Hepatic stellate cell (primary cell): ENCODE results near the gene NPHP4.

Source experiments
- DNase-seq: peaks from one replicate; pipeline ENCODE4 v3.0.0; 2011; ENCODE audit warnings: low spot score

NPHP4 gene

DNA sequence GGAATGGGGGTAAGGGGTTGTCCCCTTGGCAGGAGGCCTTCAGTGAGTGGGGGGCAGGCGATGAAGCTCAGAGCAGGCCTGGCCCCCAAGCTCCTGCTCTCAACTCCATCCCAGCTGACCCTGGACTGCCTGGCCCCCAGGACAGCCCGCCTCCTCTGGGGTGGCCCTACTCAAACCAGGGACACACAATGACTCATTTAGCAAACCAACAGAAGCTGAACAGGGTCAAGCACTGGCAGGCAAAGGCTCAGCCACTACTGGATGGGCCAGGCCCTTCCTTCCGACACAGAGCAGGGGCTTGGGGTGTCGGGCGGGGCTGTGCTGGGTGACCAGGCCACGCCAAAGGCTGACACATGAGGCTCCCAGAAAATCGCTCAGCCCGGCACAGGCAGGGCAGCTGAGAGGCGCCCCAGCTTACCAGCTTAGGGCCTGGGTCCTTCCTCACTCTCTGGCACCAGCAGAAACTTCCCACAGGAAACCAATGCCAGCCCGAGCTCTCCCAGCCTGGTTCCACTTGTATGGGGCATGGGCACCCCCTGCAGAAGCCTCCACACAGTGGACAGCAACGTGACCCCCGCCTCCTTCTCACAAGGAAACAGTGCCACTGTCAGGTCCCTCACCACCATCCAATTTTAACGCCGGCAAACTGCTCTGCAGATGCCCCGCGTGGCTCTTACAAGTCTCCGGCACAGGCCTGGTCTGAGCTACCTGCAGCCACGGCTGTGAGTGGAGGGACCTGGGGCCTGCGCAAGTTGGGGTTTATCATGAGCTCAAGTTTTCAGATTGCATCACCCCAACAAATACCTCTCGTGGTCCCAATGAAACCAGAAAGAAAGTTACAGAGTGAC, 114.3 kb downstream of the NPHP4 start:
- DNase-seq = no peak

DNA sequence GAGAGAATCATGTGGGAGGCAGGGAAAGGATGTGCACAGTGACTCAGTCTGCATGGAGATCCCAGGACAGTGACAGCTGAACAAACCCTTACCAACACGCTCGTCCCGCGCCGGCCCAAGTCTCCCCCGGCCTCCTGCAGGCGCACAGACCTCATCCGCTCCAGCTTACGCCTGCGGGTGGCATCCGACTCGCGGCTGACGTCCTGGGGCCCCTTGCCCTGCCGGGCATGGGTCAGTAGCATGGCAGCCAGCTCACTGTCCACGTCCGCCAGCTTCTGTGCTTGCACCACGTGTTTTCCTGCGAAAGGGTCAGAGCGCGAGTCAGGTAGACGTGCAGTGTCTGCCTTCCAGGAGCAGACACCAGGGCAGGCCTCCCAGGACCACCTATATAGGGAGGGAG, 115.2 kb downstream of the NPHP4 start:
- DNase-seq = no peak

DNA sequence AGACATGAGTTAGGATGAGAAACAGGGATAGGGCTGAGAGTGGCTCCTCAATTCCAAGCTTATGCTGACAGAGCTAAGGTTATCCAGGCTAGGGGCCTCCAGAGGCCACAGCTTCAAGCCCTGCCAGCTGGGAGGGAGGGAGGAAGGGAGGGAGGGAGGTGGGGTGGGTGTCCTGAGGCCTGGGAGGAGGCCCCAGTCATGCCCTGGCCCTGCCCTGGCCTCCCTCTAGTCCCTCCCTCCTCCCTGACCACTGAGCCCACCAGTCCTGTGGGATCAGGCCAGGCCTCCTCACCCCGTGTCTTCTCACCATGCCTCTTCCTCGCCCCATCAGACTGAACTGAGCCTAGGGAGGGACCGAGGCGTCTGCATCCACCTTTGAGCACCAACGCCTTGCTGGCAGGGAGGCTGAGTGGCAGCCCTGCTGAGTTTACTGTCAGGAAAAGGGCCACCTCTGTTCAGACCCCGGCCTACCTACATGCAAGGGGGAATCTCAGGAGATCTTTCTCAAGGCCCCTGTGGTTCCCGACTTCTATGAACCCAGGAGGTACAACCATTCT, 116.1 kb downstream of the NPHP4 start:
- DNase-seq = no peak

DNA sequence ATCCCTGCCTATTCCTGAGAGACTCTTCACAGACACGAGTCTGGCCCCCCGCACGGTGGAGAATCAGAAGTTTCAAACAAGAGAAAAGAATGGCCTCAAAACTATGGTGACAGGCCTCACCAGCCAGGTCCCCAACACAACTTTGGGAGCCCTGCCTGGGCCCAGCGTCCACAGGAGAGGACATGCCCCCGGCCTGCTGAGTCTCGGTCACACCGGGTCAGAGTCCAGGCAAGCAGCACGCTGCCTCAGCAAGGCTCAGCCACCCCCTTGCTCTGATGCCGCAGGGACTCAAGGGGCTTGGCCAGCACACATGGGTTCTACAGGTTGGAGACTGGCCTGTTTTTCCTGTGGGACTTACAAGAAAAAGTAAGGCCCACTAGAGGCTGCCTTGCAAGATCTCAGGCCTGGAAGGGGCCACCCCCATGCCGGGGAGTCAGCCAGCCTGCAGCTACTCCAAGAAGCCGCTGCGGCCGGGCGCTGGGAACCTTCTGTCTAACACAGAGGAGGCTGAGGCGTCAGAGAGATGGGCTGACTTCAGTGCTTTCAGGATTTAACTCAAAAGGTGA, 116.8 kb downstream of the NPHP4 start:
- no peak for DNase-seq

DNA sequence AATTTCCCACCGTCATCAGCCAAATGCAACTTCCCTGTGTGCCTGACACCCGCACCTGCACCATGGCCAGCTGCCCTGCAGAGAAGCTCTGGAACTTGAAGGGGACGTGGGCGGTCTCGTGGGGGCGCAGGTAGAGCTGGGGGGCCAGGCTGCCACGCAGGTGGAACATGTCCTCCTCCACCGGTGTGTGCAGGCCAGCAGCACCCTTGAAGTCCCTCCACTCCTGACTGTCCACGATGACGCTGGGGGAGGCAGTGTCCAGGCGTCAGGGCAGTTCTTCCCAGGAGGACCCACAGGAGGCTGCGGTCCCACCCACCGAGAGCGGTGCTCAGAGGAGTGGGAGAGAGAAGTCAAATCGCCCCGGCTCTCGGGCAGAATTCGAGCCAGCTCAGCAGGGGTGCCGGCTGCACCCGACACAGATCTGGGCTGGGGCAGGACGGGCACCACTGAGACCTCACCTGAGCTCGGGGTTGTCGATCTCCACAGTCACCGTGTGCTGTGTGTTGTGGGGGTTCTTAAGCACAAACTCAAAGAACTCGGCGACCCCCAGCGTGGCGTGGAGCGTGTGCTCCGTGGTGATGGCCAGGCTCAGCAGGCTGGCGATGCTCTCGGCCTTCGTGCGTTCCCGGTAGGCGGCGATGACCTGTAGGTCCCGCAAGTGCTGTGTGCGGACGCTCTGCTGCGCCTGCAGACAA, 117.7 kb downstream of the NPHP4 start:
- no peak for DNase-seq

DNA sequence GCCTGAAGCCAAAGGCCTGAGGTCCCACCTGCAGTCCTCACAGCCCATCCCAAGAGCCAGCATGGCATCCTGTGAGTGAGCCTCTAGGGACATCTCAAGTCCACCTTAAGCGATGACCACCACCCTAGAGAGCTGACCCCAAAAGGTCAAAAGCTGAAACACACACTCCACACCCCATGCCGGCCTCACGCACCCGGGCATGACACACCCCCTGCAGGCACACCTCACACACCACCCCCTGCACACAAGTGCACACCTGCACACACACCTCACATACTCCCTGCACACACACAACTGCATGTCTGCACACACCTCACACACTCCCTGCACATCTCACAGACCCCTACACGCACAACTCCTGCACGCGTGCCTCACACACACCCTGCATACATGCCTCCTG, 118.7 kb downstream of the NPHP4 start:
- DNase-seq = no peak

DNA sequence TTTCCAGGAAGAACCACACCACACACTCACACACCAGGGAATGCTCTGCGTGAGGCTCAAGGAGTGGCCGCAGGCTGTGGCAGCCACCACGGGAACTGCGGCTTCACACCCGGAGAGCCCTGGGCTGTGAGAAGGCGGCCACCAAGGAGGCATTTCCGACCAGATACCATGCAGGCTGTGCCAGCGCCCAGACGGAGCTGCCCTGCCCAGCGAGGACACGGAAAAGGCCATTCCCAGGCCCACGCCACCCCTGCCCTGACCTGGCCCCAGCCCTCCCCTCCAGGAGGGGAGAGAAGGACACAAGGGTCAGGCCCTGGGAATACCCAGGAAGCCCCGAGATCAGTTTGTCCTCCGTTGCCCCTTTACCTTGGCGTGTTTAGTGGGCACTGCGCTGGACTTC, 119.3 kb downstream of the NPHP4 start:
- no peak for DNase-seq

DNA sequence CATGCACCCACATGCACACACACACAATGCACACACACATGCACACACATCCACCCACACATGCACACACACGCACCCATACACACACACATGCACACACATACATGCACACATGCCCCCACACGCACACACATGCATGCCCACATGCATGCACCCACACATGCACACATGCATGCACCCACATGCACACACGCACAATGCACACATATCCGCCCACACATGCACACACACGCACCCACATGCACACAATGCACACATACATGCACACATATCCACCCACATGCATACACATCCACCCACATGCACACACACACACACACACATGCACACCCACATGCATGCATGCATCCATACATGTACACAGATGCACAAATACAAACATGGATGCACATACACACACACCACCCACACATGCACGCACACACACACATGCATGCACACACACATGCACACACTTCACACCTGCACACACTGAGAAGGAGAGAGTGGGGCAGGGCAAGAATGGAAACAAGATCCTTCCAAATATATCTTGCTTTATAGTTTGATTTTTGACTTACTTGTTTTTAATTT, 123.2 kb downstream of the NPHP4 start:
- no peak for DNase-seq

DNA sequence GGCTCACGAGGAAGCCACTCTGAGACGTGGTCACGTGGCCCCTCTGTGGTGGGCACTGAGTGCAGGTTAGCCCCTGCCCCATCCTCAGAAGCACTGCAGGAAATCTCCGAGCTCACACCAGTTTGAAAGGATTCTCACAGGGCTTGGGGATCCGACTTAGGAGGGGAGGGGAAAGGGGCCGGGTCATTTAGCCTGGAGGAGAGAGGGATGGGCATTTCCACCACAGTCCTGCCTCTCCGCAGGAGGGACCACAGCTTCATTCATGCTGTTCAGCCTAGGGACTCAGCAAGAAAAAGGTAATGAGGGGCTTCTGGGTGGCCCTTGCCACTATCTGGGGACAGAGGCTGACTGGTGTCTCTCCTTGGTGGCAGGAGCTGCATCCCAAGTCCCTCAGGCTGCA, 126.5 kb downstream of the NPHP4 start:
- no peak for DNase-seq

DNA sequence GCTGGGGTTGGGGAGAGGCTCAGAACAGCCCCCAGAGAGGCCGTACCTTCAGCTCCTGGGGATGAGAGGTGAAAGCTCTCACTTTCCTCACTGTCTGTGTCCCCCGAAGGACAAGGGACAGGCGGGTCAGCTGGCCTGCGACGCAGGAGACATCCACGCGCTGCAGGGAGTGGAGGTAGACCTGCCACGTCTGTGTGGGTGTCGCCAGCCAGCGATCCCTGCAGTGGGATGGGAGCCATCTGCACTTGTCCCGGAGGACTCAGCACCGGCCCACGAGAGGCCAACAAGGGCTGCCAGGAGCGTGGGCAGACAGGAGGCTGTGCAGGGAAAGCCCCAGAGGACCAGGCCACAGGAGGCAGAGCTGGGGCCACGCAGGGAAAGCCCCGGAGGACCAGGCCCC, 127.2 kb downstream of the NPHP4 start:
- DNase-seq = no peak

DNA sequence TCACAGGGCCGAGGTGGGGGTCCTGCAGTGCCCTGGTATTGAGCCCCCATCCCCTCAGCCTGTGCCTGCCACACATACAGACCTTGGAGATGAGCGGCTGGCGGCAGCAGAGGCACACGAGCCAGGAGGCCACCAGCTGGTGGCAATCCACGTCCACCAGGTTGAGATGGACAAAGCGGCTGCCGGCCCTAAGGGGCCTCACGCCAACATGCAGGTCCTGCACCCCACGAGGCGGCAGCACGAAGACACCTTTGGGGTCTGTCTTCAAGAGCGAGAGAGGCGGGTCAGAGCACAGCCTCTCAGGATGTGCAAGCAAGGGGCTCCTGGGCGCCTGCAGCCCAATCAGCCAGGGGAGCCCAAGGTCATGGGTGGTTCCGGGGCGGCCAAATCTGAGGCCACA, 128.0 kb downstream of the NPHP4 start:
- DNase-seq = no peak

DNA sequence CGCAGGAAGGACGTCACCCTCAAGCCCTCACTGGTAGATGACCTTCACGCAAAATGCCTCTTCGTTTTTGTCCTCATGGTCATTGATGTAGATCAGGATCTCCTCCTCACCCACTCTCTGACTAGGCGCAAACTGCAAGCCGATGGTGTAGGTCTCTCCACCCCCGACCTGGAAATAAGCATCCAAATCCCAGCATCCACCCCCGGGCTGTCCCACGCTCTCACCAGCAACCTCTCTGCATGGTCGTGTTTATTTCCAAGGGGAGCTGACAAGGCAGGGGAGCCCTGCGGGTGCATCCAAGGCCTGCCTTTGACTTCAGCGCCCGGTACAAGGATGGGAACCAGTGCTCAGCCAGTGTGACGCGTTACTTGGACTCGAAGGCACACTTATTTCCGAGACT, 129.0 kb downstream of the NPHP4 start:
- no peak for DNase-seq

DNA sequence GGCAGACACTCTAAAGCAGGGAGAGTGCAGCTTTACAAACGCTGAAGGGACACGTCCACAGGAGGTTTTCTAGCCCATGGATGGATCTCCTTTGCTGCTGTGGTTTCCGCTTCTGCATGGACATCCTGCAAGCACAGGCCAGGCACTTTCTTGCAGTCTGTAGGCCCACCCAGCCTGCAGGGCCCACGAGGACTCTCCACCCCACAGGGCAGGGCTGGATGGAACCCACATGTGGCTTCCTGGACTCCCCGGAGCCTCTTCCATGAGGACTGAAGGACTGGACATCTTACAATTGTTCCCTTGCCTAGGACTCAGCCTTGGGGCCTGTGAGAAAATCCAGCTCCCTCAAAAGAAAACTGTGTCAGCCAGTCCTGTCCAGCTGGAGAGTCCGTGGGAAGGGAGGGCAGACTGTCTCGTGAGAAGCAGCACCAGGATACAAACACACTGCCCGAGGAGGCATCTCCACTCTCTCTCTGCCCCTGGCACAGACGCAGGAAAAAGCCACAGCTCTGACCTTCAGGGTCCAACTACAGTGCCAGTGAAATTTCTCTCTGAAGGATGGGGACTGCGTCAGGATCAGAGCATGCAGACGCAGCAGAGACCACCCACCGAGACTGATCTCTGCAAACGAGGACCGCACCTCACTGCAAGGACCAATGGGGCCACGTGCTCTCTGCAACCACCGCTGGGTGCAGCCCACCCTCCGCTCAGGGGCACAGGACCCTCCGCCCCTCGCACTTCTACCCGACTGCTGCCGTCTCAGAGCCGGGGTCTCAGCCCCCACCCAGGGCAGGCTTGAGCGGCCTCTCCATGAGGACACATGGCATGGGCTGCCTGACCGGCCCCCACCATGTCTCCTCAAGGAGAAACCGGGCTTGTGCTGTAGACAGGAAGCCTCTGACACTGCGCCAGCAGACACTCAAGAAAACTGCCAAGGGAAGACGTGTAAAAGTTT, 130.1 kb downstream of the NPHP4 start:
- no peak for DNase-seq

DNA sequence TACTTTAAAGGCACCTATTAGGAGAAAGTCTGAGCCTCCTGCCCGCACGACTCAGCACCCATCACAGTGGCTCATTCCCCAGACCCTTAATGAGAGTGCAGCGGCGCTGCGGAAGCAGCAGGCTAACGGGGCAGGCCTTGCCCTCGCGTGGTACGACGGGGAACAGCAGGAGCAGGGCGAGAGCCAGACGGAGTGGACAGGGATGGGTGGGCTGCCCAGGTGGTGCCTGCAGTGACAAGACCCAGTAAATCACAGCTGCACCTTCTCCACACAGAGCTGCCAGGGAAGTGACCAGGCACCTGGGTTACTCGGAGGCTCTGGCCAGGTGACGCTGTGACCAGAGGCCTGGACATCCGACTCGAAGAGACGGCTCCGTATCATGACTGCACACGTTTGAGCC, 131.9 kb downstream of the NPHP4 start:
- DNase-seq = no peak

DNA sequence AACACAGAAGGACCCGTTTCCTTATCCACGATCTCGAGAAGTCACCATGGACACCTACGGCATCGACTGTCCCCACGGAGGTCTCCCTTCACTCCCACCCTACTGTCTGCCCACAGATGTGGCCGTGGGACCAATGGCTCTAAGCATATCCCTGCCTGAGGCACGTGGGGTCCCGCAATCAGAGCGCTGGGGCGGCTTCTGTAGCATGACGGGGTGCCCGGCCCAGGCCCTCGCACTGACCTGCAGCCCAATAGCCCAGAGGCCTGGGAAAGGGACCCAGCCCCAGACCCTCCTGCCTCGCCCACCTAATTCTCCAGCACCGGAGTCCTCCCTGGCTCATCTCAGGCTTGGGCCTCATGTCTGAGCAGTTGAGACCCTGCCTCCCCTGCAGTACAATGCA, 132.5 kb downstream of the NPHP4 start:
- no peak for DNase-seq

DNA sequence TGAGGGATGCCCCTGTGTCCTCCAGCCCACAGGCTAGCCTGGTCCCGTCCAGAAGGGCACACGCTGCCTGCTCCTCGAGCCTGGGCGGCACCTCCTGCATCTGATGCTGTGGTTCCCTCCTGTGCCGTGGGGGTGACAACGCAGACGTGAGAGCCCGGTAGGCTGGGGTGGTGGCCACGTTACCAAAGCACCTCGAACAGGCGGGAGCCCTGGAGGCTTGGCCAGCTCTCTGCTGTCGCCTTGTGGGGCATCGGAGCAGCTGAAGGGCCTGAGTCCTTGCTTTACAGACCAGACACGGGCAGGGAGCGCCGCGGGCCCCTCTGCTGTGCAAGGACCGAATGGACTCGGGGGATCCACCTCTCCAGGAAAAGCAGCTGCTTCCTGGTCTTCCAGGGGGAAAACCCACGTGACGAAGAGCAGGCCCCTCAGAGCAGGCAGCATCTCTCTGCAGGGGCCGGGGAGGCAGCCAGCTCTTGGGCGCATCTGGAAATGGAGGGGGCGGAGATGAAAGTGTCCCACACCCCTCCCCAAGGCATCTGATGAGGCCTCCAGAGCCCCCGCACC, 133.3 kb downstream of the NPHP4 start:
- DNase-seq = no peak

DNA sequence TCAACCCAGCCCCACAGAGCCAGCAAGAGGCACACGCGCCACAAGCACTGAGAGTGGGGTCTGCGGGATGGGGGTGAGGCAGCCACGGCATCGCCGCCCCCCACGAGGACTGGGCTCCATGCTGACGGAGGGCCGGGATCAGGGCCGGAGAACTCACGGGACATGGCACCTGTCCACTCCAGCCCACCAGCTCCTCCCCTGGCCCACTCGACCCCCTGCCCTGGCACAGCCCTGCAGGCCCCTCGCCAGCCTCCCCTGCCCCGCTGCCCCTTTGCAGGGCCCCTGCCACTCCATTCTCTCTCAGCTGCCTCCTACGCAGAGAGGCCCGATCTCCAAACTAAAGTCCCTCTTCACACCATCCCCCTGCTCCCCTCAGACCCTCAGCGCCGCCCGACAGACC, 134.0 kb downstream of the NPHP4 start:
- DNase-seq = no peak

DNA sequence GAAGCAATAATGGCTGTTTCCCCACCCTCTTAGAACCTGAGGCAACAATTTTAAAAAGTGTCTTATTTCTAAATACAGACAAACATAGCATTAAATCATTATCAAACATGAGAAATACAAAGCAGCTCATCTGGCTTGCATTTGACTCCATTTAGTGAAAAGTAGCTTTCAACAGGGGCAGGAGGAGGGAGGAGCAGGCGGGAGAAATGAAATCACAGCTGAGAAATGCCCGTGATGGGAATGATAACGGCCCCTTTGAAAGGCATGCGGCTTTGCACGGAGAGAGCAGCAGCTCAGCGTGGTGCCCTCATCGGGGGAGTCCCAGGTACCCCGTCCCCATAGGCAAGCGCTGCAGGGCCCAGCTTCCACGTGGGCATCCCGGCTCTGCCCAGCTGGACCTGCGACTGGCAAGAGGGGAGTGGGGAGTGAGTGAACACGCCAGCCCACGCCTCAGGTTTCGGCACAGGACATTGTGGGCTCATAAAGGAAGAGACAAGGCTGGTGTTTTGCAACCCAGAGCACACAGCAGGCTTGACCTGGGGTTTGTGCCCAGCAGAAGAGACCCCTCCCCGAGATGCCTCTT, 134.6 kb downstream of the NPHP4 start:
- no peak for DNase-seq

DNA sequence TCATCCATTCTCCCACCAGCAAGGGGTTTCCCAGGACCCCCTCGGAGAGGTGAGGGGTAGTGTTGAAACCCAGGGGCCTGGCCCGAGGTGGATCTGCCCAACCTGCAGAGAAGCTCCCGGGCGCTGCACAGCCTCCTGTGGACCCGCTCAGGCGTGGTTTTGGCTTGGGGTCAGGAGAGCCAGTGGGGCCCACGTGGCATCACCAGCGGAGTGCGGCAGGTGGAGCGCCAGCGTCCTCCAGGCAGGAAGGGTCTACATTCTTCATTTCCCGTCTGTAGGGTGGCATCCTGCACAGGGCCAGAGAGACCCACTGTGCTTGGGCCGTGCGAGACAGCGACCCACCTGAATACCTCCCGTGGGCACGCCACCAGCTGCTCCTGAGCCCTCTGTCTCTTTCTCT, 135.2 kb downstream of the NPHP4 start:
- DNase-seq = no peak

DNA sequence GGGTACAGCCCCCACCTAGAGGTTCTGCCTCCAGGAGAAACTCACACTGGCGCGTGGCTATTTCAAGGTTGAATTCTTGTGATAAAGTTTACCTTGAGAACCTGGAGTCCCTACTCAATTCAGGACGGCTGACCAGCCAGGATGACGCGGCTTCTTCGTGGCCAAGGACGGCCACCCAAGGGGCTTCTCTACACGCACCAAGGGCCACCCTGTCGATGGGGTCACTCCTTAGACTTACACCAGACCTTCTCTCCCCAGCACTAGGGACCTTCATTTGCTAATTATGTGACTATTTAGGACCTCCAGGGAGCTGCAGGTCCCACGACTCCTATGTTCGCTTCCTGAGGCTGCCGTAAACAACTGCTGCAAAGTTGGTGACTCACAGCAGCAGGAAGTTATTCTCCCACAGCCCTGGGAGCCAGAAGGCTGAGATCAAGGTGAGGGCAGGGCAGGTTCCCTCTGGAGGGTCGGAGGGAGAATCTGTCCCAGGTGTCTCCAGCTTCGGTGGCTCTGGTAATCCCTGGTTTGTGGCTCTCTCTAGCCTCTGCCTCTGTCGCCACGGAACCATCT, 135.9 kb downstream of the NPHP4 start:
- DNase-seq = no peak
